ENCODE measurements around the gene ANLN. TPM values are rescaled to one million over a fixed set of nuclear protein-coding genes. Genes with fewer than 3 reads are reported as not detected.
A peak's percentile ranks its signal among the peaks of the same experiment; 100 is the strongest.

Gene ANLN, protein sequence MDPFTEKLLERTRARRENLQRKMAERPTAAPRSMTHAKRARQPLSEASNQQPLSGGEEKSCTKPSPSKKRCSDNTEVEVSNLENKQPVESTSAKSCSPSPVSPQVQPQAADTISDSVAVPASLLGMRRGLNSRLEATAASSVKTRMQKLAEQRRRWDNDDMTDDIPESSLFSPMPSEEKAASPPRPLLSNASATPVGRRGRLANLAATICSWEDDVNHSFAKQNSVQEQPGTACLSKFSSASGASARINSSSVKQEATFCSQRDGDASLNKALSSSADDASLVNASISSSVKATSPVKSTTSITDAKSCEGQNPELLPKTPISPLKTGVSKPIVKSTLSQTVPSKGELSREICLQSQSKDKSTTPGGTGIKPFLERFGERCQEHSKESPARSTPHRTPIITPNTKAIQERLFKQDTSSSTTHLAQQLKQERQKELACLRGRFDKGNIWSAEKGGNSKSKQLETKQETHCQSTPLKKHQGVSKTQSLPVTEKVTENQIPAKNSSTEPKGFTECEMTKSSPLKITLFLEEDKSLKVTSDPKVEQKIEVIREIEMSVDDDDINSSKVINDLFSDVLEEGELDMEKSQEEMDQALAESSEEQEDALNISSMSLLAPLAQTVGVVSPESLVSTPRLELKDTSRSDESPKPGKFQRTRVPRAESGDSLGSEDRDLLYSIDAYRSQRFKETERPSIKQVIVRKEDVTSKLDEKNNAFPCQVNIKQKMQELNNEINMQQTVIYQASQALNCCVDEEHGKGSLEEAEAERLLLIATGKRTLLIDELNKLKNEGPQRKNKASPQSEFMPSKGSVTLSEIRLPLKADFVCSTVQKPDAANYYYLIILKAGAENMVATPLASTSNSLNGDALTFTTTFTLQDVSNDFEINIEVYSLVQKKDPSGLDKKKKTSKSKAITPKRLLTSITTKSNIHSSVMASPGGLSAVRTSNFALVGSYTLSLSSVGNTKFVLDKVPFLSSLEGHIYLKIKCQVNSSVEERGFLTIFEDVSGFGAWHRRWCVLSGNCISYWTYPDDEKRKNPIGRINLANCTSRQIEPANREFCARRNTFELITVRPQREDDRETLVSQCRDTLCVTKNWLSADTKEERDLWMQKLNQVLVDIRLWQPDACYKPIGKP
- total RNA-seq, result 1 to 10 TPM; 1.8 to 4.1 (median 2.4) TPM

GRCh38 chr7:36389371-36390198, at the start of gene ANLN:
TSS of gene ANLN (plus strand) at chr7:36389862. CDS start at chr7:36390027, 165 bp downstream.
- DNase-seq, result peak; percentile 80
- Mint-ChIP-seq H3K9me3 (no peaks in the 10 kb centered on the region), H3K27me3 (ENCODE audit: low read depth) (no peaks in the 10 kb centered on the region), H3K4me3 (peak within 1 kb of the TSS; percentile 82), H3K4me1 (ENCODE audit: low read depth) (peaks cover 22% of the 10 kb centered on the region), H3K36me3 (ENCODE audit: insufficient read depth) (no peaks in the 10 kb centered on the region)
- ATAC-seq, result peak; percentile 91

DNA sequence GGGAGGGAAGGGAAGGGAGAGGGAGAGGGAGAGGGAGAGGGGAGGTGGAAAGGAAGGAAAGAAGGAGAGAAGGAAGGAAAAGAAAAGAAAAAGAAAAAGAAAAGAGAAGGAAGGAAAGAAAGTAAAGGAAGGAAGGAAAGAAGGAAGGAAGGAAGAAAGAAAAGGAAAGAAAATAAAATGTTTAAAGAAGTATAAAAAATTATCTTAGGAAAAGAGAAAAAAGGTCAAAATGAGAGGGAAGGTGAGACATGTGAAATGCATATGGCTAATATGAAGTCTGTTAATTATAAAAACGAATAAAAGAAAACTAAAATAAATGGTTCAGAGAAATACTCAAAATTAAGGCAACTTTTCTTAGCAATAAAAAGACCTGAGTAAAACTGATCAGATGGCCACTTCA, 46.1 kb upstream of the ANLN start:
- Mint-ChIP-seq H3K27me3 (ENCODE audit: low read depth) (peaks cover 3% of the 10 kb centered on the region), H3K36me3 (ENCODE audit: insufficient read depth) (no peaks in the 10 kb centered on the region), H3K4me3 (no peak overlapping the region), H3K4me1 (ENCODE audit: low read depth) (no peaks in the 10 kb centered on the region), H3K9me3 (no peaks in the 10 kb centered on the region)
- ATAC-seq (no peak), DNase-seq (no peak)

GRCh38 chr7:36344622-36345021, 45.0 kb upstream of the ANLN start:
- Mint-ChIP-seq H3K9me3 (no peaks in the 10 kb centered on the region), H3K27me3 (ENCODE audit: low read depth) (peaks cover 3% of the 10 kb centered on the region), H3K4me1 (ENCODE audit: low read depth) (no peaks in the 10 kb centered on the region), H3K4me3 (no peak overlapping the region), H3K36me3 (ENCODE audit: insufficient read depth) (no peaks in the 10 kb centered on the region)
- ATAC-seq (no peak), DNase-seq (no peak)

- Mint-ChIP-seq H3K27me3 (ENCODE audit: low read depth) (peaks cover 3% of the 10 kb centered on the region), H3K36me3 (ENCODE audit: insufficient read depth) (no peaks in the 10 kb centered on the region), H3K4me3 (no peak overlapping the region), H3K9me3 (no peaks in the 10 kb centered on the region), H3K4me1 (ENCODE audit: low read depth) (no peaks in the 10 kb centered on the region)
- DNase-seq, result no peak
- ATAC-seq, result no peak
These were observed 43.3 kb upstream of the ANLN start for GRCh38 chr7:36346260-36346831.

GRCh38 chr7:36348256-36348655, 41.4 kb upstream of the ANLN start:
- Mint-ChIP-seq H3K9me3 (no peaks in the 10 kb centered on the region), H3K4me1 (ENCODE audit: low read depth) (no peaks in the 10 kb centered on the region), H3K4me3 (no peak overlapping the region), H3K27me3 (ENCODE audit: low read depth) (no peaks in the 10 kb centered on the region), H3K36me3 (ENCODE audit: insufficient read depth) (no peaks in the 10 kb centered on the region)
- ATAC-seq (no peak), DNase-seq (no peak)

DNA sequence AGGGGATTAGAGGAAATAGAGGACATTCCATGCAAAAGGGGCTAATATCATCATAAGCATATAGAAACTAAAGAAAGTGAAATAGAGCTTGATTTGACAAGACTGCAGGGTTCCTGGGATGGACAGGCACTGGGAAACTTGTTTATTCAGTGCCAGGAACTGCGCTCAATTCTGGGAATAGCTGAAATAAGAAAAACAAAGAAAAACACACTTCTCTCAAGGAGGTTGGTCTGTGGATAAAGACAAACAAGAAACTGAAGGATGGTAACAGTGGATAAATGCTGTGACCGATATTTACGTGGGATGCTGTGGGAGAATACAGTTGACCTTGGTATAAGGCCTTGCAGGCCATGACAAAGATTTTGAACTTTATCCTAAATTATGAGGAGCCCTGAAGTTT, 40.9 kb upstream of the ANLN start:
- H3K9me3 Mint-ChIP-seq, result no peaks in the 10 kb centered on the region
- H3K4me3 Mint-ChIP-seq, result no peak overlapping the region
- H3K4me1 Mint-ChIP-seq (ENCODE audit: low read depth), result no peaks in the 10 kb centered on the region
- no peaks in the 10 kb centered on the region for H3K27me3 Mint-ChIP-seq (ENCODE audit: low read depth)
- H3K36me3 Mint-ChIP-seq (ENCODE audit: insufficient read depth), result no peaks in the 10 kb centered on the region
- ATAC-seq (no peak), DNase-seq (no peak)

- no peak for ATAC-seq
- Mint-ChIP-seq H3K4me3 (no peak overlapping the region), H3K9me3 (no peaks in the 10 kb centered on the region), H3K4me1 (ENCODE audit: low read depth) (no peaks in the 10 kb centered on the region), H3K27me3 (ENCODE audit: low read depth) (no peaks in the 10 kb centered on the region), H3K36me3 (ENCODE audit: insufficient read depth) (peaks cover under 1% of the 10 kb centered on the region)
- DNase-seq, result no peak
These were observed 40.0 kb upstream of the ANLN start for GRCh38 chr7:36349626-36350025.

DNA sequence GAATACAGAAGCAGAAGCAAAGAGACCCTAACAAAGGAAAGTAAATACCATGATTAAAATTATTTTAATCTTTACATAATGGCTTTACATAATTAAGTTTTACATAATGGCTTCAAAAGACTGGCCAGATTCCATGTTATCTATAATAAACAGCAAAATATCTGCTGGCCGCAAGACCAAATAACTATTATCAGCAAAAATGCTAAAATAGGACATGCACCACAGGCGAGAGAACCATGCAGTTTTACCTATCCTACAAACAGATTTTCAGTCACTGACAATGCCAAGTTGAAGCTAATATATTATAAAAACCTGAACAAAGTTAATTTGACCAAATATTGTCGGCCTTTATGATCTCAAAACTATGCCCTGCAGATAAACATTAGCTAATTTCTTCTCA, 34.2 kb upstream of the ANLN start:
- Mint-ChIP-seq H3K9me3 (no peaks in the 10 kb centered on the region), H3K27me3 (ENCODE audit: low read depth) (no peaks in the 10 kb centered on the region), H3K36me3 (ENCODE audit: insufficient read depth) (peaks cover 1% of the 10 kb centered on the region), H3K4me3 (no peak overlapping the region), H3K4me1 (ENCODE audit: low read depth) (no peaks in the 10 kb centered on the region)
- DNase-seq, result no peak
- ATAC-seq, result no peak

GRCh38 chr7:36357054-36357453, 32.6 kb upstream of the ANLN start:
- Mint-ChIP-seq H3K4me3 (no peak overlapping the region), H3K9me3 (no peaks in the 10 kb centered on the region), H3K27me3 (ENCODE audit: low read depth) (no peaks in the 10 kb centered on the region), H3K36me3 (ENCODE audit: insufficient read depth) (peaks cover 1% of the 10 kb centered on the region), H3K4me1 (ENCODE audit: low read depth) (no peaks in the 10 kb centered on the region)
- DNase-seq (no peak), ATAC-seq (no peak)

DNA sequence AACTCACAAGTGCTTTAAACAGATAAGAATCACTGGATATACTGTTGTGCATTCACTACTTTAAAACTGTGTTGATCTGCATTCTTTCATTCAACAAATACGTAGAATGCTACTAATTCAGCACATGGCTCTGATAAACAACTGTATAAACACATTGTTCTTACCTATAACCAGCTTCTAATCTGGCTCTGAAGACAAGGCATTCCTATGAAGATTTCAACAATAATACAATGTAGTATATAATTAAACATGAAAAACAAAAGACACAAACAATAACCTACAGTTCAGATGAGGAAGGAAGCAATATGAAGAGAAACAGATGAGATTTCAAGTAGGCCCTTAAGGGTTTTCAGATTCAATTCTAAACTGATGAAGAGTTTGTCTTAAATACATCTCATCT, 31.1 kb upstream of the ANLN start:
- ATAC-seq (no peak), DNase-seq (no peak)
- Mint-ChIP-seq H3K9me3 (no peaks in the 10 kb centered on the region), H3K27me3 (ENCODE audit: low read depth) (no peaks in the 10 kb centered on the region), H3K36me3 (ENCODE audit: insufficient read depth) (peaks cover 1% of the 10 kb centered on the region), H3K4me3 (no peak overlapping the region), H3K4me1 (ENCODE audit: low read depth) (no peaks in the 10 kb centered on the region)

DNA sequence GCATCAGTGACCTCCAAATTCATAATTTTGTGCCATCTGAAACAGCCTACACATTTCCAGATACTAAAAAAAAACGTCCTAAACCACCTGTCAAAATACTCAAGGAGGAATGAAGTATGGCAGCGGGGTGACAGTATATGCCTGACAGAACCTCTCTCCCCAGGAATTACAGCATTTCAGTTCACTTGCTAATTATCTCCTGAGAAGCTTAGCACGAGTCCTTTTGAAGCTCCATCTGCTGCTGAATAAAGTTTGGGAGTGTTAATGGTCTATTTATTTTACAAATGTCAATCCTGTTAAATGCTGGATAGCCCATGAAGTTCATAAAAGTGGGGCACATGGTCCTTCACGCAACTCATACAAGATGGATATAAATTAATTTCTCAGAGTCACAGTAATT, 29.4 kb upstream of the ANLN start:
- H3K27me3 Mint-ChIP-seq (ENCODE audit: low read depth), result peaks cover under 1% of the 10 kb centered on the region
- H3K4me3 Mint-ChIP-seq, result no peak overlapping the region
- no peaks in the 10 kb centered on the region for H3K36me3 Mint-ChIP-seq (ENCODE audit: insufficient read depth)
- ATAC-seq, result no peak
- DNase-seq, result no peak
- H3K9me3 Mint-ChIP-seq, result no peaks in the 10 kb centered on the region
- no peaks in the 10 kb centered on the region for H3K4me1 Mint-ChIP-seq (ENCODE audit: low read depth)

DNA sequence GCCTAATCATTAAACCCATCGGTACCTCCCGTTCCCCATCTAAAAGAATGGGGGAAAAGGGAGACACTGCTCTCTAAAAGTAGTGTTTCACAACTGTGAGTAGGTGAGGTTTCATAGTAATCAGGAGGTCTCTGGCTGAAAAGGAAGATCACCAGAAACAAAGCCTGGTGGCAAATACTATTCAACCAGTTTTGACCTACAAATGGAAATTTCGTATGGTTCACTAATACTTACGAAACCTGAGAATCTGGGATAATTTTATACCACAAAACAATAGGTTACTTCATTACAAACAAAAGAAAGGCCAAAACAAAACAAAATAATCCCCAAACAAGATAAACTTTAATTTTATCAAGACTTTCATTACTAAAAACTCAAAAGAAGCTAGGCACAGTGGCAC, 28.4 kb upstream of the ANLN start:
- Mint-ChIP-seq H3K9me3 (no peaks in the 10 kb centered on the region), H3K4me3 (no peak overlapping the region), H3K36me3 (ENCODE audit: insufficient read depth) (no peaks in the 10 kb centered on the region), H3K4me1 (ENCODE audit: low read depth) (no peaks in the 10 kb centered on the region), H3K27me3 (ENCODE audit: low read depth) (peaks cover 4% of the 10 kb centered on the region)
- DNase-seq, result no peak
- ATAC-seq, result no peak

GRCh38 chr7:36363515-36363914, 26.1 kb upstream of the ANLN start:
- Mint-ChIP-seq H3K27me3 (ENCODE audit: low read depth) (peaks cover 7% of the 10 kb centered on the region), H3K4me1 (ENCODE audit: low read depth) (peaks cover 2% of the 10 kb centered on the region), H3K9me3 (no peaks in the 10 kb centered on the region), H3K36me3 (ENCODE audit: insufficient read depth) (no peaks in the 10 kb centered on the region), H3K4me3 (no peak overlapping the region)
- ATAC-seq, result no peak
- DNase-seq, result no peak
